Natural killer cell (primary cell): ENCODE measurements around the gene FOXD3. TPM values are rescaled to one million over a fixed set of nuclear protein-coding genes. Genes with fewer than 3 reads are reported as not detected.

Experiments used
- ATAC-seq, 3 donors: fragments of 150-1000 bp in 2 of 3; fragments of 200-7000 bp in 1 of 3; cut with Tn5 transposase; 1 replicate in 1 of 3; 2 replicates in 2 of 3; pipeline ENCODE4 v1.10.0; 2021; ENCODE audit warnings: mild to moderate bottlenecking in 2 of 3, moderate library complexity in 2 of 3
- DNase-seq, 2 donors: peaks; one replicate each; pipeline versions ENCODE4 v3.0.0 to v3.0.0-alpha.2; 2013 to 2021; ENCODE audit warnings: mixed read lengths in 1 of 2
- H3K27ac ChIP-seq: one replicate; pipeline ENCODE4 v1.5.1; 2013; ENCODE audit warnings: mild to moderate bottlenecking, low read length
- H3K27me3 ChIP-seq: one replicate; pipeline ENCODE4 v1.6.1; 2013; ENCODE audit warnings: low read length; ENCODE audit not compliant: control insufficient read depth, insufficient read depth
- H3K36me3 ChIP-seq: one replicate; pipeline ENCODE4 v1.6.1; 2013; ENCODE audit warnings: low read length; ENCODE audit not compliant: control insufficient read depth, insufficient read depth
- H3K4me1 ChIP-seq: one replicate; pipeline ENCODE4 v1.6.1; 2013; ENCODE audit warnings: low read length; ENCODE audit not compliant: control insufficient read depth, insufficient read depth
- H3K4me3 ChIP-seq: one replicate; pipeline ENCODE4 v1.5.1; 2013; ENCODE audit warnings: low read length
- H3K9me3 ChIP-seq: one replicate; pipeline ENCODE4 v1.6.1; 2013; ENCODE audit warnings: low read length; ENCODE audit not compliant: control insufficient read depth, insufficient read depth
- H3K27ac Mint-ChIP-seq, 2 donors: one replicate each; pipeline ENCODE4 v1.8.0; 2022; ENCODE audit warnings: mild to moderate bottlenecking in 2 of 2, mixed read lengths in 2 of 2, moderate library complexity in 1 of 2
- H3K27me3 Mint-ChIP-seq, 2 donors: one replicate each; pipeline ENCODE4 v1.8.0; 2022; ENCODE audit warnings: low read depth in 2 of 2, mixed read lengths in 2 of 2
- H3K36me3 Mint-ChIP-seq: one replicate; pipeline ENCODE4 v1.8.0; 2022; ENCODE audit warnings: mixed read lengths
- H3K4me1 Mint-ChIP-seq, 2 donors: one replicate each; pipeline ENCODE4 v1.8.0; 2022; ENCODE audit warnings: mixed read lengths in 2 of 2
- H3K4me3 Mint-ChIP-seq: one replicate; pipeline ENCODE4 v1.8.0; 2022; ENCODE audit warnings: mild to moderate bottlenecking, moderate library complexity, mixed read lengths
- H3K9me3 Mint-ChIP-seq, 2 donors: one replicate each; pipeline ENCODE4 v1.8.0; 2022; ENCODE audit warnings: mixed read lengths in 2 of 2
- CTCF ChIP-seq: fragments of 200-600 bp; IDR thresholded peaks from one replicate; pipeline ENCODE4 v1.8.0; 2022; ENCODE audit warnings: antibody characterized with exemption
- WGBS: methylation state at CpG from one replicate; pipeline ENCODE4 v1.1.7; 2013; ENCODE audit warnings: missing lambda C conversion rate; ENCODE audit not compliant: insufficient coverage; 5-methylcytosine and 5-hydroxymethylcytosine counted together
- intact Hi-C: fragments of 100-400 bp; cut with micrococcal nuclease; formaldehyde crosslinking; loops from one replicate; pipeline ENCODE4 v1.14.2; 2022
- total RNA-seq, 4 donors: library from RNA; stranded (reverse); fragments of 120-200 nt in 1 of 4; gene quantifications; one replicate each; pipeline versions ENCODE4 v1.2.3 to v1.2.4, GENCODE V29; 2013 to 2022

Gene FOXD3
- total RNA-seq, 3 donors from 2014 or later (not counting 1 experiment from before 2014, with no cell fraction given), result not detected

GRCh38 chr1:63307196-63307794 is 15.1 kb upstream of the FOXD3 start:
- no peaks in the 10 kb centered on the region for H3K4me1 Mint-ChIP-seq
- DNase-seq, result no peak
- intact Hi-C loops, result no loop called here
- Histone ChIP-seq H3K4me1 (no peaks in the 10 kb centered on the region), H3K36me3 (no peaks in the 10 kb centered on the region), H3K27me3 (peaks cover 18% of the 10 kb centered on the region), H3K27ac (no peak overlapping the region), H3K9me3 (no peaks in the 10 kb centered on the region), H3K4me3 (no peak overlapping the region)
- H3K9me3 Mint-ChIP-seq, result peaks cover 0 to 2% of the 10 kb centered on the region in 2 donors
- TF ChIP-seq CTCF, result no peak
- H3K36me3 Mint-ChIP-seq, result no peaks in the 10 kb centered on the region
- WGBS, result 92% methylated on average over 1 of the region's 1 CpG
- H3K4me3 Mint-ChIP-seq, result no peak overlapping the region
- no peak for ATAC-seq
- no peak overlapping the region for H3K27ac Mint-ChIP-seq
- peaks cover 15 to 38% of the 10 kb centered on the region in 2 donors for H3K27me3 Mint-ChIP-seq

- no peaks in the 10 kb centered on the region for H3K36me3 ChIP-seq
- 35% methylated on average over 24 of the region's 24 CpGs for WGBS
- DNase-seq (no peak), ATAC-seq (no peak)
- Mint-ChIP-seq H3K4me1 (peaks cover 24 to 29% of the 10 kb centered on the region in 2 donors), H3K9me3 (peaks cover 3 to 4% of the 10 kb centered on the region in 2 donors), H3K27me3 (peaks cover 60 to 71% of the 10 kb centered on the region in 2 donors), H3K27ac (no peak overlapping the region), H3K36me3 (peaks cover 12% of the 10 kb centered on the region), H3K4me3 (peak overlapping the region; percentile 62)
- H3K27me3 ChIP-seq, result peaks cover 53% of the 10 kb centered on the region
- H3K4me1 ChIP-seq, result peaks cover 30% of the 10 kb centered on the region
- H3K9me3 ChIP-seq, result peaks cover 32% of the 10 kb centered on the region
- no peak overlapping the region for H3K27ac ChIP-seq
- intact Hi-C loops, result no loop called here
- TF ChIP-seq CTCF, result no peak
- no peak overlapping the region for H3K4me3 ChIP-seq
Measured at GRCh38 chr1:63316598-63316983, 5.8 kb upstream of the FOXD3 start.

GRCh38 chr1:63316984-63317816 is 5.2 kb upstream of the FOXD3 start:
- ATAC-seq (peak; percentile 67 to 70 (median 68)), DNase-seq (peak; percentile 26 to 57)
- intact Hi-C loops, result no loop called here
- H3K27ac ChIP-seq, result no peak overlapping the region
- Mint-ChIP-seq H3K36me3 (peaks cover 16% of the 10 kb centered on the region), H3K27ac (no peak overlapping the region), H3K9me3 (peaks cover 3 to 4% of the 10 kb centered on the region in 2 donors), H3K27me3 (peaks cover 65 to 76% of the 10 kb centered on the region in 2 donors), H3K4me3 (peak overlapping the region; percentile 63), H3K4me1 (peaks cover 28 to 33% of the 10 kb centered on the region in 2 donors)
- H3K9me3 ChIP-seq, result peaks cover 37% of the 10 kb centered on the region
- peaks cover 36% of the 10 kb centered on the region for H3K4me1 ChIP-seq
- peak; percentile 29 for TF ChIP-seq CTCF
- peaks cover 58% of the 10 kb centered on the region for H3K27me3 ChIP-seq
- WGBS, result 2% methylated on average over 80 of the region's 80 CpGs
- no peak overlapping the region for H3K4me3 ChIP-seq
- H3K36me3 ChIP-seq, result no peaks in the 10 kb centered on the region
